Esophagus (tissue), 2 donors: ENCODE results near the gene SH3BP5L. TPM values are rescaled to one million over a fixed set of nuclear protein-coding genes. Genes with fewer than 3 reads are reported as not detected.
"Not testable (repeated sequence)": the region's sequence is repeated elsewhere in the genome, so short reads cannot be mapped to it uniquely, and the experiment has no call there.

Source experiments
- H3K27ac ChIP-seq, 2 donors: one replicate each; pipeline ENCODE4 v1.5.1; 2013; ENCODE audit warnings: low read depth in 2 of 2, mild to moderate bottlenecking in 2 of 2, inconsistent platforms in 1 of 2, low read length in 1 of 2, moderate library complexity in 1 of 2
- H3K27me3 ChIP-seq, 2 donors: one replicate each; pipeline ENCODE4 v1.6.1; 2013; ENCODE audit warnings: low read length in 2 of 2, control low read depth in 1 of 2, mild to moderate bottlenecking in 1 of 2; ENCODE audit not compliant: insufficient read depth in 2 of 2, control insufficient read depth in 1 of 2
- H3K36me3 ChIP-seq, 2 donors: one replicate each; pipeline ENCODE4 v1.6.1; 2013; ENCODE audit warnings: low read length in 1 of 2; ENCODE audit not compliant: control insufficient read depth in 2 of 2, insufficient read depth in 2 of 2
- H3K4me1 ChIP-seq, 2 donors: one replicate each; pipeline ENCODE4 v1.6.1; 2013; ENCODE audit warnings: low read length in 1 of 2; ENCODE audit not compliant: control insufficient read depth in 2 of 2, insufficient read depth in 2 of 2
- H3K4me3 ChIP-seq, 2 donors: one replicate each; pipeline ENCODE4 v1.5.1; 2013; ENCODE audit warnings: low read length in 2 of 2, mild to moderate bottlenecking in 2 of 2, low read depth in 1 of 2, moderate library complexity in 1 of 2
- H3K9me3 ChIP-seq, 2 donors: one replicate each; pipeline ENCODE4 v1.6.1; 2013; ENCODE audit warnings: mild to moderate bottlenecking in 2 of 2, low read depth in 1 of 2, low read length in 1 of 2, moderate library complexity in 1 of 2; ENCODE audit not compliant: control insufficient read depth in 2 of 2, insufficient read depth in 1 of 2
- WGBS, 2 donors: extraction: QIAGEN DNeasy Blood & Tissue Kit; methylation state at CpG; one replicate each; pipeline ENCODE4 v1.1.7; 2013; 5-methylcytosine and 5-hydroxymethylcytosine counted together
- polyA plus RNA-seq, 2 donors: library from polyadenylated mRNA; stranded (reverse); fragments of 200-250 nt; gene quantifications; one replicate each; pipeline ENCODE4 v1.2.3, GENCODE V29; 2013
- donor health status: healthy with polysubstance abuse.
- donor health status: Bipolar disorder and iron deficiency.

Gene SH3BP5L
- polyA plus RNA-seq, 2 donors, result 18.2 to 34.3 TPM

DNA sequence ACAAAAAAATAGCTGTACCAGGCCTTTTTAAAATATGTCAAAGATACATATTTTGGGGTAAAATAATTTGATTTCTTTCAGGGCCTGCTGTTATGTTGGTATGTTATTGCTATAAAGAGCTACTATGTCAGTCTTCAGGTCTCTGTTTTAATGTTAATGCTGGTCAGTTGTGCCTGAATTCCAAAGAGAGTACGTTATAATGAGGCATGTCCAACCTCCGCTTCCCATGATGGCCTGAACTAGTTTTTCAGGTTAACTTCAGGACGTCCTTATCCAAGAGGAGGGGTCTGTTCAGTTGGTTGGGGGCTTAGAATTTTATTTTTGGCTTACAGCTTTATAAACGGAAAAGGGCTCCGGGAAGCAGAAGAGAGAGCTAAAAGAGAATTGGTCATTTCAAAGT is 35.3 kb downstream of the SH3BP5L start:
- H3K27me3 ChIP-seq, result no peaks in the 10 kb centered on the region
- H3K4me1 ChIP-seq, result no peaks in the 10 kb centered on the region
- H3K4me3 ChIP-seq, result no peak overlapping the region
- H3K36me3 ChIP-seq, result no peaks in the 10 kb centered on the region
- WGBS, 2 donors, result 78 to 80% methylated on average over 5 of the region's 5 CpGs
- H3K9me3 ChIP-seq, result peaks cover 0 to 3% of the 10 kb centered on the region in 2 donors
- no peak overlapping the region for H3K27ac ChIP-seq

DNA sequence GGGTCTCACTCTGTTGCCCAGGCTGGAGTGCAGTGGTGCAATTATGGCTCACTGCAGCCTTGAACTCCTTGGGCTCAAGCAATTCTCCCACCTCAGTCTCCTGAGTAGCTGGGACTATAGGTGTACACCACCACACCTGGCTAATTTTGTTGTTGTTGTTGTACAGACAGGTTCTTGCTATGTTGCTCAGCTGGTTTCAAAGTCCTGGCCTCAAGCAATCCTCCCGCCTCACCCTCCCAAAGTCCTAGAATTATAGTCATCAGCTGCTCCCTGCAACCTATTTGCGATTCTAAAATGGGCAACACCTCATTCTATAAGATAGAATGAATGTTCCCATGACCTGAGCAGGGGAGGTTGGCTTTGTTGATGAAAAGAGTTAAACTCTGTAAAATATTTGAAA is 36.4 kb downstream of the SH3BP5L start:
- 46 to 57% methylated on average over 2 of the region's 2 CpGs for WGBS, 2 donors
- not testable (repeated sequence) for H3K4me1 ChIP-seq, H3K4me3 ChIP-seq, H3K36me3 ChIP-seq, H3K27me3 ChIP-seq, H3K27ac ChIP-seq, H3K9me3 ChIP-seq

DNA sequence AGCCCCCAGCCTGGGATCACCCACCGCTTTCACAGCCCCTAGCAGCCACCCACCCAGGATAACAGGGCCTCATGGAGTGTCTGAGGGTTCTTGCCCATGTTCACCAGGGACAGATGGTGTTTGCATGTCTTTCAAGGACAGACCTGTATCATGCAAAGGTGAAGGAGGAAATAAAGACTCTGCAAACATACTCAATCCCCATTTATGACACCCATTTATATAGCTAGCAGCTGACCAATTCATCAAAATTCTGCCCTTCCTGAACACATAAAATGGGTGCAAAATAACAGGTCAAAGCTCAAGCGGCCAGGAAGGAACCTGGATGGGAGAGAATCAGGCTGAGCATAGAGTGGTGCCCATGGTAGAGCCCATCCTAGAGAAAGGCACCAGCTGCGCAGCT is 37.4 kb downstream of the SH3BP5L start:
- H3K36me3 ChIP-seq, result no peaks in the 10 kb centered on the region
- 81 to 82% methylated on average over 3 of the region's 3 CpGs for WGBS, 2 donors

DNA sequence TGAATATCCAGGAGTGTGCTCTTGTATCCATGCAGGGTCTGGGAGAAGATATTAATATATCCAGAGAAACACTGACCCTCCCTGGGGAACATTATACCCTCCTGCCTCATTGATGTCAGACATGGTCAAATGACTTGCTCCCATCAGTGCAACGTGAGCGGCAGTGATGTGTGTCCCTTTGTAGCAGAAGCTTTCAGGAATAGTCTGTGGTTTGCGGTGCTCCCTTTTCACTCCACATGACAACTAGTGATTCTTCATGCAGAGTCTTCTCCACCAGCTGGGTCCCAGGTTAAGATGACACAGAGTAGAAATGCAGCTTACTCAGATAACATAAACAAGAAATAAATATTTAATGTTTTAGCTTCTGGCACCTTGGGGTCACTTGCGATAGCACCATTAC is 38.3 kb downstream of the SH3BP5L start:
- 91 to 93% methylated on average over 4 of the region's 4 CpGs for WGBS, 2 donors
- Histone ChIP-seq H3K4me3 (no peak overlapping the region), H3K27me3 (no peaks in the 10 kb centered on the region), H3K9me3 (no peaks in the 10 kb centered on the region), H3K36me3 (no peaks in the 10 kb centered on the region), H3K27ac (no peak overlapping the region), H3K4me1 (no peaks in the 10 kb centered on the region)

More for the DNA sequence above, 37.4 kb downstream of the SH3BP5L start:
- no peak overlapping the region for H3K4me3 ChIP-seq
- H3K4me1 ChIP-seq, result no peaks in the 10 kb centered on the region
- no peak overlapping the region for H3K27ac ChIP-seq
- no peaks in the 10 kb centered on the region for H3K27me3 ChIP-seq
- no peaks in the 10 kb centered on the region for H3K9me3 ChIP-seq

DNA sequence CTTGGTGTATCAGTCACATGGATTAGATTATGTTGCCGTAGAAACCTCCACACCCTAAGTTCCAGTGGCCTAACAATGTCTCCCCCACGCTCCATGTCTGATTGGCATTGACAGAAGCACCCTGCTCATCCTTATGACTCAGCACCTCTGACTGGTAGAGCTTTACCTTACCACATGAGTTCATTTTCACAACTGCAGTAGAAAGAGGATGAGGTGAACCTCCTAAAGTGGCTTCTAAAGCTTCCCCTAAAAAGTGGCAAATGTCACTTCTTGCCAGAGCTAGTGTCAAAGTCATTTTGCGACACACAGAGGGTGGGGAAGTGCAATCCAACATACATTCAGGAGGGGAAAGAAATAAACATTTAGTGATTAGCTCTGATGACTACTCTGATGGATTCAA is 39.6 kb downstream of the SH3BP5L start:
- no peak overlapping the region for H3K27ac ChIP-seq
- WGBS, 2 donors, result 57 to 68% methylated on average over 3 of the region's 3 CpGs
- H3K9me3 ChIP-seq, result no peaks in the 10 kb centered on the region
- no peak overlapping the region for H3K4me3 ChIP-seq
- H3K4me1 ChIP-seq, result no peaks in the 10 kb centered on the region
- no peaks in the 10 kb centered on the region for H3K27me3 ChIP-seq
- H3K36me3 ChIP-seq, result no peaks in the 10 kb centered on the region

DNA sequence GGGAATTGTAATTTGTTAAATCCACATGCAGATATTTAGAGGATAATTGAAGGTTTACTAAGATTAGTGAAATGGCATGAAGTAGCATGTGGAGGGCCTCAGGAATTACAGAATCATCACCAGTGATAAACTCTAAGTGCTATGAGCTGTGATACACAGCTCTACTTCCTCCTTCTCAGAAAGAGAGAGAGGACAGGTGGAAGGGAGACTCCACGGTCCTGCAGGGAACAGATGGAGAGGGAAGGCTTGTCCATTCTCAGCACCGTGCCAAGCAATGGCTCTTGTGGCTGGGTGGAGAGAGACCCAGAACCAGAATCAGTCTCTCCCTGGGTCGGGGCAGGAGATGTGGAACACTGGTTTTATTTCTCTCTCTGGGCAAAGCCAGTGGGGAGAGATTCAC is 42.3 kb downstream of the SH3BP5L start:
- Histone ChIP-seq H3K9me3 (peaks cover 0 to 3% of the 10 kb centered on the region in 2 donors), H3K4me3 (no peak overlapping the region), H3K36me3 (no peaks in the 10 kb centered on the region), H3K4me1 (no peaks in the 10 kb centered on the region), H3K27me3 (no peaks in the 10 kb centered on the region), H3K27ac (no peak overlapping the region)
- WGBS, 2 donors, result 51 to 60% methylated on average over 3 of the region's 3 CpGs

DNA sequence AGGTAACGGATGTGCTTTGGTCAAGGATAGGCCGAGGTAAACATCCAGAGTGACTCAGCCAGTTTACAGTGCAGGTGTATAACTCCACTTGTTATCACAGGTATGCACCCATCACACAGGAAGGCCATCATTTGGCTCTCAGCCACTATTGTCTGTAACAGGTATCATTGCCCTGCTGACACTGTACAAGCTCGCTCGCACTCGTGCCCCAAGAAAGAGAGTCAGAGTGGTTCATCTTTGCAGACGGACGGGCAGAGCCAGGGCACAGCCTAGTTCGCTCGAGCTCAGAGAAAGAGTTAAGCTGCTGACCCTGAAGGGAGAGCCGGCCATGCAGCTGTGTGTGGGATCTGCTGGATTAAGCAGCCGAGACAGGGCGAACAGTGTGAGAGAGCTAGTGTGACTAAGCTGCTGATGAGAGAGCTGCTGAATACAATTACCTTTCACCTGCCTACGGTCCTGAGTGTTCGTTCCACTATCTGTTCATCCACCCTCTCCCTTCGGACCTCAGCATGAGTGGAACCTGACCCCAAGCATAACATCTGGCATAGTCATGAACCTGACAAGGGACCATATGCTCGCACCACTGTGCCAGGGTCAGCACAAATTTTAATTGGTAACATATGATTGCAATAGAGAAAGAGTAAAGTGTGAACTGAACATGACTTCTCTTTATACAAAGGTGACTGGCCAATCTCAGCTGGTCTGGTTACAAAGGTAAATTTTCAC is 43.1 kb downstream of the SH3BP5L start:
- H3K9me3 ChIP-seq, result peaks cover 0 to 3% of the 10 kb centered on the region in 2 donors
- H3K27me3 ChIP-seq, result no peaks in the 10 kb centered on the region
- no peaks in the 10 kb centered on the region for H3K4me1 ChIP-seq
- WGBS, 2 donors, result 80 to 87% methylated on average over 16 of the region's 16 CpGs
- H3K27ac ChIP-seq, result no peak overlapping the region
- H3K4me3 ChIP-seq, result no peak overlapping the region
- H3K36me3 ChIP-seq, result no peaks in the 10 kb centered on the region

DNA sequence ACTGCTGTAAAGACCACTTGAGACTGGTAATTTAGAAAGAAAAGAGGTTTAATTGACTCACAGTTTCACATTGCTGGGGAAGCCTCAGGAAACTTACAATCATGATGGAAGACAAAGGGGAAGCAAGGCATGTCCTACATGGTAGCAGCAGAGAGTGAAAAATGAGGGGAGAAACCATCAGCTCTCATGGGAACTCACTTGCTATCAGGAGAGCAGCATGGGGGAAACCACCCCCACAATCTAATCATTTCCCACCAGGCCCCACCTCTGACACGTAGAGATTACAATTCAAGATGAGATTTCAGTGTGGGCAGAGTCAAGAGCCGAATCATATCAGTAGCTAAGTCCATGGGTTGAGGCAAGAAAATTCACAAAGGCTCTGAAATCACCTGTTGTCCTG is 46.4 kb downstream of the SH3BP5L start:
- H3K27ac ChIP-seq, result no peak overlapping the region
- no peaks in the 10 kb centered on the region for H3K36me3 ChIP-seq
- 49 to 59% methylated on average over 2 of the region's 2 CpGs for WGBS, 2 donors
- no peaks in the 10 kb centered on the region for H3K27me3 ChIP-seq
- H3K4me3 ChIP-seq, result no peak overlapping the region
- H3K4me1 ChIP-seq, result no peaks in the 10 kb centered on the region
- H3K9me3 ChIP-seq, result peaks cover 5 to 8% of the 10 kb centered on the region in 2 donors

DNA sequence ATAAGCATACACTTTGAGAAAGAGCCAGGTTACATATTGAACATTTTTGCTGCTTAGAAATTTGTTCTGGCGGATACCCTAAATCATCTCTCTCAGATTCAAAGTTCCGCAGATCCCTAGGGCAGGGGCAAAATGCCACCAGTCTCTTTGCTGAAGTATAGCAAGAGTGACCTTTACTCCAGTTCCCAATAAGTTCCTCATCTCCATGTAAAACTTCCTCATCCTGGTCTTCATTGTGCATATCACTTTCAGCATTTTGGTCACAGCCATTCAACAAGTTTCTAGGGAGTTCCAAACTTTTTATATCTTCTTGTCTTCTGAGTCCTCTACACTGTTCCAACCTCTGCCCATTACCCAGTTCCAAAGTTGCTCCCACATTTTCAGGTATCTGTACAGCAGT is 46.8 kb downstream of the SH3BP5L start:
- peaks cover 5 to 8% of the 10 kb centered on the region in 2 donors for H3K9me3 ChIP-seq
- H3K27me3 ChIP-seq, result no peaks in the 10 kb centered on the region
- H3K4me3 ChIP-seq, result no peak overlapping the region
- H3K4me1 ChIP-seq, result no peaks in the 10 kb centered on the region
- H3K27ac ChIP-seq, result no peak overlapping the region
- WGBS, 2 donors, result 84 to 93% methylated on average over 2 of the region's 2 CpGs
- H3K36me3 ChIP-seq, result no peaks in the 10 kb centered on the region

DNA sequence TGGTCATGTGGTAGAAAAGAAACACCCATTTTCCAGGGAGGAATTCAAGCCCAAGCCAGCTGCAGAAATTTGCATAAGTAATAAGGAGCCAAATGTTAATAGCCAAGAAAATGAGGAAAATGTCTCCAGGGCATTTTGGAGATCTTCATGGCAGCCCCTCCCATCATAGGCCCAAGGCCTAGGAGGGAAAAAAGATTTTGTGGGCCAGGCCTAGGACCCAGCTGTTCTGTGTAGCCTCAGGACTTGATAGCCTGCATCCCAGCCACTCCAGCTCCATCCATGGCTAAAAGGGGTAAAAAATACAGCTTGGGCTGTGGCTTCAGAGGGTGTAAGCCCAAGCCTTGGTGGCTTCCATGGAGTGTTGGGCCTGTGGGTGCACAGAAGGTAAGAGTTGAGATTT is 48.7 kb downstream of the SH3BP5L start:
- H3K4me3 ChIP-seq, result no peak overlapping the region
- peaks cover 5 to 8% of the 10 kb centered on the region in 2 donors for H3K9me3 ChIP-seq
- H3K36me3 ChIP-seq, result no peaks in the 10 kb centered on the region
- H3K4me1 ChIP-seq, result no peaks in the 10 kb centered on the region
- H3K27ac ChIP-seq, result no peak overlapping the region
- no peaks in the 10 kb centered on the region for H3K27me3 ChIP-seq
